GM23338 (cell line): ENCODE measurements around the gene BTBD16. TPM values are rescaled to one million over a fixed set of nuclear protein-coding genes. Genes with fewer than 3 reads are reported as not detected.

Source experiments
- ATAC-seq: fragments of 200-7000 bp; cut with Tn5 transposase; 3 replicates; pipeline ENCODE4 v1.9.1; 2020
- DNase-seq: peaks from one replicate; pipeline ENCODE4 v3.0.0-alpha.2; 2015; ENCODE audit warnings: low spot score
- H2AFZ ChIP-seq: fragments of 200-600 bp; sonication (generic); 2 replicates; pipeline ENCODE4 v1.8.0; 2016; ENCODE audit warnings: antibody characterized with exemption, mild to moderate bottlenecking, moderate library complexity
- H3F3A ChIP-seq: fragments of 200-600 bp; sonication (generic); replicated peaks from 2 replicates; pipeline ENCODE4 v1.8.0; 2017; ENCODE audit warnings: antibody characterized with exemption, mixed run types, low read depth
- H3K27ac ChIP-seq: fragments of 200-600 bp; sonication (generic); 2 replicates; pipeline ENCODE4 v1.6.1; 2016; ENCODE audit warnings: low read depth
- H3K27me3 ChIP-seq: fragments of 200-600 bp; sonication (generic); 2 replicates; pipeline ENCODE4 v1.8.0; 2016; ENCODE audit warnings: mild to moderate bottlenecking, mixed run types, moderate library complexity; ENCODE audit not compliant: insufficient read depth
- H3K36me3 ChIP-seq: fragments of 200-600 bp; sonication (generic); 2 replicates; pipeline ENCODE4 v1.8.0; 2016; ENCODE audit warnings: mild to moderate bottlenecking; ENCODE audit not compliant: insufficient read depth
- H3K4me1 ChIP-seq: fragments of 200-600 bp; sonication (generic); 2 replicates; pipeline ENCODE4 v1.8.0; 2016; ENCODE audit warnings: mild to moderate bottlenecking, moderate library complexity; ENCODE audit not compliant: insufficient read depth
- H3K4me2 ChIP-seq: fragments of 200-600 bp; sonication (generic); 2 replicates; pipeline ENCODE4 v1.7.1; 2017; ENCODE audit warnings: mixed run types
- H3K4me3 ChIP-seq: fragments of 200-600 bp; sonication (generic); 2 replicates; pipeline ENCODE4 v1.6.1; 2016; ENCODE audit warnings: mixed run types
- H3K79me2 ChIP-seq: fragments of 200-600 bp; sonication (generic); replicated peaks from 2 replicates; pipeline ENCODE4 v1.8.0; 2017; ENCODE audit warnings: mild to moderate bottlenecking; ENCODE audit not compliant: insufficient read depth
- H3K9me2 ChIP-seq: fragments of 200-600 bp; sonication (generic); 2 replicates; pipeline ENCODE4 v1.8.0; 2017; ENCODE audit not compliant: insufficient read depth
- H4K20me1 ChIP-seq: fragments of 200-600 bp; sonication (generic); replicated peaks from 2 replicates; pipeline ENCODE4 v1.8.0; 2017; ENCODE audit warnings: mild to moderate bottlenecking; ENCODE audit not compliant: insufficient read depth
- H3K27ac Mint-ChIP-seq: 2 replicates; pipeline ENCODE4 v1.8.0; 2020; ENCODE audit warnings: inconsistent platforms, mild to moderate bottlenecking, moderate library complexity, mixed read lengths
- H3K27me3 Mint-ChIP-seq: 3 replicates; pipeline ENCODE4 v1.8.0; 2022; ENCODE audit warnings: low read depth, mild to moderate bottlenecking, moderate library complexity, mixed read lengths, inconsistent platforms; ENCODE audit not compliant: insufficient read depth, poor library complexity
- H3K36me3 Mint-ChIP-seq: 3 replicates; pipeline ENCODE4 v1.8.0; 2021; ENCODE audit warnings: low read depth, mild to moderate bottlenecking, inconsistent platforms, moderate library complexity, mixed read lengths
- H3K4me1 Mint-ChIP-seq: 3 replicates; pipeline ENCODE4 v1.8.0; 2020; ENCODE audit warnings: mild to moderate bottlenecking, inconsistent platforms, mixed read lengths
- H3K4me3 Mint-ChIP-seq: 3 replicates; pipeline ENCODE4 v1.8.0; 2021; ENCODE audit warnings: moderate library complexity, mild to moderate bottlenecking, inconsistent platforms, mixed read lengths
- H3K9me3 Mint-ChIP-seq: 3 replicates; pipeline ENCODE4 v1.8.0; 2020; ENCODE audit warnings: moderate library complexity, mild to moderate bottlenecking, inconsistent platforms, mixed read lengths
- CTCF ChIP-seq, 2 experiments: fragments of 200-600 bp in 1 of 2; sonication (generic) in 1 of 2; conservative IDR thresholded peaks; 2 replicates each; pipeline versions ENCODE4 v1.5.1 to v1.6.1; 2016 to 2017; ENCODE audit warnings: antibody characterized with exemption in 2 of 2, low read depth in 2 of 2, mild to moderate bottlenecking in 2 of 2, moderate library complexity in 1 of 2
- ETS1 ChIP-seq: IDR thresholded peaks from 2 replicates; pipeline ENCODE4 v1.6.1; 2016; ENCODE audit warnings: antibody characterized with exemption
- EZH2phosphoT487 ChIP-seq: fragments of 200-600 bp; sonication (generic); IDR thresholded peaks from one replicate; pipeline ENCODE4 v1.8.1; 2018; ENCODE audit warnings: antibody characterized with exemption; ENCODE audit not compliant: unreplicated experiment
- JUNB ChIP-seq: IDR thresholded peaks from one replicate; pipeline ENCODE4 v1.6.1; 2016; ENCODE audit warnings: antibody characterized with exemption; ENCODE audit not compliant: unreplicated experiment
- REST ChIP-seq: IDR thresholded peaks from one replicate; pipeline ENCODE4 v1.6.1; 2018; ENCODE audit warnings: antibody characterized with exemption; ENCODE audit not compliant: unreplicated experiment
- STAT1 ChIP-seq: IDR thresholded peaks from one replicate; pipeline ENCODE4 v1.6.1; 2016; ENCODE audit warnings: antibody characterized with exemption; ENCODE audit not compliant: unreplicated experiment
- ZNF114 ChIP-seq: fragments of 250-450 bp; sonication (Bioruptor Pico); IDR thresholded peaks from 2 replicates; pipeline ENCODE4 v1.5.0; 2020; ENCODE audit warnings: mild to moderate bottlenecking, moderate library complexity
- ZNF331 ChIP-seq: fragments of 250-450 bp; sonication (Bioruptor Pico); IDR thresholded peaks from 2 replicates; pipeline ENCODE4 v1.5.0; 2020; ENCODE audit warnings: low read depth, mild to moderate bottlenecking, moderate library complexity
- polyA plus RNA-seq: library from polyadenylated mRNA; unstranded; fragments of >200 nt; fragmentation: Nextera tagmentation; extraction: Ambion mirVana; gene quantifications from 2 replicates; pipeline ENCODE4 v1.2.1, GENCODE V29; 2016
- total RNA-seq: library from RNA; depleted of rRNA; stranded (reverse); fragments of >200 nt; shearing (Covaris generic); gene quantifications from 2 replicates; pipeline ENCODE4 v1.2.3, GENCODE V29; 2014

BTBD16 gene
- total and polyA plus RNA-seq, 2 experiments from 2014 or later: not detected

- TF ChIP-seq CTCF (conservative IDR thresholded peaks at IDR 0.05; ENCODE audit: low read depth in 2 of 2) (no peak), REST (no peak), ETS1 (no peak), ZNF114 (CRISPR knock-in tag) (no peak), EZH2phosphoT487 (no peak)
These were observed 40.6 kb downstream of the BTBD16 start (continued) for GRCh38 chr10:122311716-122312115.

GRCh38 chr10:122316224-122316884, 45.3 kb downstream of the BTBD16 start:
- Mint-ChIP-seq H3K27ac (no peak overlapping the region), H3K4me3 (no peak overlapping the region), H3K27me3 (no peaks in the 10 kb centered on the region), H3K4me1 (no peaks in the 10 kb centered on the region), H3K36me3 (no peaks in the 10 kb centered on the region), H3K9me3 (no peaks in the 10 kb centered on the region)
- Histone ChIP-seq H3K9me2 (no peaks in the 10 kb centered on the region), H3K79me2 (no peaks in the 10 kb centered on the region), H3K27me3 (no peaks in the 10 kb centered on the region), H3K27ac (no peak overlapping the region), H2AFZ (no peak overlapping the region; the same call in 1 of the 2 replicates), H3K4me2 (no peak overlapping the region), H3F3A (no peaks in the 10 kb centered on the region), H3K4me1 (no peaks in the 10 kb centered on the region), H3K36me3 (no peaks in the 10 kb centered on the region), H3K4me3 (no peak overlapping the region), H4K20me1 (no peaks in the 10 kb centered on the region)
- ATAC-seq (no peak), DNase-seq (no peak)
- TF ChIP-seq STAT1 (no peak), ETS1 (no peak), CTCF (conservative IDR thresholded peaks at IDR 0.05; ENCODE audit: low read depth in 2 of 2) (no peak), JUNB (no peak), ZNF331 (CRISPR knock-in tag) (no peak), REST (no peak), ZNF114 (CRISPR knock-in tag) (no peak)
